IMR-90 (cell line): ENCODE data around the gene ACTC1. TPM values are rescaled to one million over a fixed set of nuclear protein-coding genes. Genes with fewer than 3 reads are reported as not detected.

ENCODE experiments used
- ATAC-seq: fragments of 200-7000 bp; cut with Tn5 transposase; 2 replicates; pipeline ENCODE4 v1.9.1; 2020; ENCODE audit warnings: low read depth, mild to moderate bottlenecking, moderate library complexity
- BruUV-seq: library from RNA; stranded (reverse); fragments of 400-500 nt; replicated peaks from 2 replicates; lab custom pipeline; 2021; lab: Mats Ljungman, UMichigan
- CTCF ChIA-PET: fragments of 300-600 bp; formaldehyde crosslinking; extraction: SDS; loops from one replicate; lab custom pipeline; 2021; ENCODE audit warnings: antibody characterized with exemption; lab: Yijun Ruan, JAX
- POLR2A ChIA-PET: fragments of 300-600 bp; sonication (Branson Sonifier 250); formaldehyde crosslinking; loops from one replicate; lab custom pipeline; 2022; ENCODE audit warnings: antibody characterized with exemption; ENCODE audit not compliant: unreplicated experiment; lab: Charles Lee
- DNase-seq: peaks from one replicate; pipeline ENCODE4 v3.0.0; 2013
- H2AFZ ChIP-seq: replicated peaks from 2 replicates; pipeline ENCODE3; 2013; ENCODE audit warnings: low read length, mild to moderate bottlenecking; ENCODE audit not compliant: poor library complexity
- H2AK5ac ChIP-seq: 2 replicates; pipeline ENCODE4 v1.6.1; 2013; ENCODE audit warnings: low read depth, low read length, inconsistent platforms
- H2AK9ac ChIP-seq: replicated peaks from 2 replicates; pipeline ENCODE3; 2013; ENCODE audit warnings: mild to moderate bottlenecking, low read depth, low read length, moderate library complexity; ENCODE audit not compliant: poor library complexity
- H2BK120ac ChIP-seq: 2 replicates; pipeline ENCODE4 v1.6.1; 2013; ENCODE audit warnings: low read depth, low read length, inconsistent platforms
- H2BK15ac ChIP-seq: 3 replicates; pipeline ENCODE4 v1.6.1; 2013; ENCODE audit warnings: low read depth, low read length, inconsistent platforms
- H2BK20ac ChIP-seq: 2 replicates; pipeline ENCODE4 v1.6.1; 2013; ENCODE audit warnings: low read depth, mild to moderate bottlenecking, inconsistent platforms, low read length, moderate library complexity
- H2BK5ac ChIP-seq: 2 replicates; pipeline ENCODE4 v1.6.1; 2013; ENCODE audit warnings: mild to moderate bottlenecking, low read depth, low read length, inconsistent platforms; ENCODE audit not compliant: poor library complexity, severe bottlenecking
- H3K14ac ChIP-seq: replicated peaks from 2 replicates; pipeline ENCODE4 v1.6.1; 2013; ENCODE audit warnings: low read depth, low read length, inconsistent platforms
- H3K18ac ChIP-seq: 2 replicates; pipeline ENCODE4 v1.6.1; 2013; ENCODE audit warnings: low read depth, low read length, control low read depth
- H3K23ac ChIP-seq: 2 replicates; pipeline ENCODE4 v1.6.1; 2013; ENCODE audit warnings: low read depth, low read length, inconsistent platforms
- H3K27ac ChIP-seq: 2 replicates; pipeline ENCODE4 v1.5.1; 2013; ENCODE audit warnings: mild to moderate bottlenecking, control low read depth, low read length; ENCODE audit not compliant: insufficient read depth
- H3K27me3 ChIP-seq: 2 replicates; pipeline ENCODE4 v1.6.1; 2013; ENCODE audit warnings: low read length; ENCODE audit not compliant: control insufficient read depth, insufficient read depth
- H3K36me3 ChIP-seq: 2 replicates; pipeline ENCODE4 v1.6.1; 2013; ENCODE audit warnings: low read length, mixed read lengths; ENCODE audit not compliant: control insufficient read depth, insufficient read depth
- H3K4ac ChIP-seq: 2 replicates; pipeline ENCODE4 v1.6.1; 2013; ENCODE audit warnings: low read depth, low read length, inconsistent platforms
- H3K4me1 ChIP-seq: 2 replicates; pipeline ENCODE4 v1.6.1; 2013; ENCODE audit warnings: low read length, mixed read lengths; ENCODE audit not compliant: control insufficient read depth, insufficient read depth
- H3K4me2 ChIP-seq: 2 replicates; pipeline ENCODE4 v1.6.1; 2013; ENCODE audit warnings: low read depth, mild to moderate bottlenecking, control low read depth, low read length, moderate library complexity
- H3K4me3 ChIP-seq: 2 replicates; pipeline ENCODE4 v1.5.1; 2013; ENCODE audit warnings: low read depth, mild to moderate bottlenecking, control low read depth, low read length, moderate library complexity; ENCODE audit not compliant: insufficient read depth
- H3K56ac ChIP-seq: 2 replicates; pipeline ENCODE4 v1.6.1; 2013; ENCODE audit warnings: low read length, inconsistent platforms; ENCODE audit not compliant: insufficient read depth; ENCODE audit errors: extremely low read depth
- H3K79me1 ChIP-seq, 2 experiments: 2 replicates each; pipeline ENCODE4 v1.6.1; 2013; ENCODE audit warnings: low read length in 2 of 2, inconsistent platforms in 1 of 2, low read depth in 1 of 2
- H3K9ac ChIP-seq: 2 replicates; pipeline ENCODE4 v1.6.1; 2013; ENCODE audit warnings: low read depth, low read length, control low read depth
- H3K9me1 ChIP-seq: 2 replicates; pipeline ENCODE4 v1.6.1; 2013; ENCODE audit warnings: low read length, inconsistent platforms; ENCODE audit not compliant: insufficient read depth
- H3K9me3 ChIP-seq: 2 replicates; pipeline ENCODE4 v1.6.1; 2013; ENCODE audit warnings: low read length; ENCODE audit not compliant: control insufficient read depth, insufficient read depth
- H4K20me1 ChIP-seq: 2 replicates; pipeline ENCODE4 v1.6.1; 2013; ENCODE audit warnings: low read length, inconsistent platforms; ENCODE audit not compliant: insufficient read depth
- H4K5ac ChIP-seq: 2 replicates; pipeline ENCODE4 v1.6.1; 2013; ENCODE audit warnings: mild to moderate bottlenecking, low read depth, low read length, control low read depth
- H4K8ac ChIP-seq, 2 experiments: 2 replicates each; pipeline ENCODE4 v1.6.1; 2013; ENCODE audit warnings: low read depth in 2 of 2, low read length in 2 of 2, control low read depth in 1 of 2, inconsistent platforms in 1 of 2
- H4K91ac ChIP-seq: 2 replicates; pipeline ENCODE4 v1.6.1; 2013; ENCODE audit warnings: low read depth, low read length, inconsistent platforms; ENCODE audit not compliant: insufficient read depth
- BHLHE40 ChIP-seq: fragments of 150-350 bp; IDR thresholded peaks from 2 replicates; pipeline ENCODE4 v1.6.1; 2016; ENCODE audit warnings: mild to moderate bottlenecking, low read depth, low read length
- CEBPB ChIP-seq: IDR thresholded peaks from 2 replicates; pipeline ENCODE4 v1.6.1; 2012; ENCODE audit warnings: low read depth, low read length, improper control_type of control experiment
- CHD1 ChIP-seq: IDR thresholded peaks from 2 replicates; pipeline ENCODE4 v1.6.1; 2012; ENCODE audit warnings: low read depth, low read length, improper control_type of control experiment
- CTCF ChIP-seq: conservative IDR thresholded peaks from 2 replicates; pipeline ENCODE4 v1.5.1; 2012; ENCODE audit warnings: mild to moderate bottlenecking, low read depth, low read length, improper control_type of control experiment
- ELK1 ChIP-seq: fragments of 150-350 bp; IDR thresholded peaks from 2 replicates; pipeline ENCODE4 v1.6.1; 2016; ENCODE audit warnings: low read depth, mild to moderate bottlenecking, low read length, moderate library complexity, borderline replicate concordance
- FOS ChIP-seq: fragments of 150-350 bp; IDR thresholded peaks from 2 replicates; pipeline ENCODE4 v1.6.1; 2016; ENCODE audit warnings: low read depth, low read length
- MAFK ChIP-seq: IDR thresholded peaks from 2 replicates; pipeline ENCODE4 v1.6.1; 2012; ENCODE audit warnings: low read depth, low read length, improper control_type of control experiment
- MAZ ChIP-seq: IDR thresholded peaks from 2 replicates; pipeline ENCODE4 v1.6.1; 2012; ENCODE audit warnings: low read depth, mild to moderate bottlenecking, low read length, improper control_type of control experiment, moderate library complexity, borderline replicate concordance
- MXI1 ChIP-seq: IDR thresholded peaks from 2 replicates; pipeline ENCODE4 v1.6.1; 2012; ENCODE audit warnings: low read depth, mild to moderate bottlenecking, low read length, moderate library complexity, borderline replicate concordance
- NFE2L2 ChIP-seq: fragments of 150-350 bp; IDR thresholded peaks from 2 replicates; pipeline ENCODE4 v1.6.1; 2016; ENCODE audit warnings: low read depth, mild to moderate bottlenecking, low read length
- POLR2A ChIP-seq: IDR thresholded peaks from 2 replicates; pipeline ENCODE4 v1.6.1; 2012; ENCODE audit warnings: mild to moderate bottlenecking, low read depth, low read length
- RAD21 ChIP-seq: IDR thresholded peaks from 2 replicates; pipeline ENCODE4 v1.6.1; 2012; ENCODE audit warnings: low read length, improper control_type of control experiment
- RCOR1 ChIP-seq: IDR thresholded peaks from 2 replicates; pipeline ENCODE4 v1.6.1; 2012; ENCODE audit warnings: mild to moderate bottlenecking, low read length, improper control_type of control experiment; ENCODE audit not compliant: insufficient replicate concordance
- RFX5 ChIP-seq: IDR thresholded peaks from 2 replicates; pipeline ENCODE4 v1.8.0; 2012; ENCODE audit warnings: low read depth, mild to moderate bottlenecking, low read length, moderate library complexity
- SMC3 ChIP-seq: fragments of 150-350 bp; IDR thresholded peaks from 2 replicates; pipeline ENCODE4 v1.6.1; 2016; ENCODE audit warnings: low read depth, mild to moderate bottlenecking, antibody characterized with exemption, low read length, moderate library complexity
- USF2 ChIP-seq: fragments of 150-350 bp; IDR thresholded peaks from 2 replicates; pipeline ENCODE4 v1.6.1; 2017; ENCODE audit warnings: mild to moderate bottlenecking, antibody characterized with exemption, low read length, low read depth
- WGBS, 2 experiments: methylation state at CpG; one replicate each; pipeline versions ENCODE4 v1.1.5 to v1.1.7; 2013; ENCODE audit warnings: missing lambda C conversion rate in 2 of 2; ENCODE audit not compliant: insufficient read length in 1 of 2; ENCODE audit errors: extremely low coverage in 2 of 2; 5-methylcytosine and 5-hydroxymethylcytosine counted together
- dilution Hi-C: fragments of 300-500 bp; cut with HindIII; formaldehyde crosslinking; loops from one replicate; pipeline ENCODE4 v1.14.3; 2018; ENCODE audit warnings: low sequenced_read_pairs; ENCODE audit not compliant: unreplicated experiment
- in situ Hi-C: fragments of 300-500 bp; cut with MboI; formaldehyde crosslinking; loops from 3 replicates; pipeline ENCODE4 v1.14.3; 2019; ENCODE audit warnings: low sequenced_read_pairs, inconsistent platforms, mixed read lengths
- intact Hi-C: fragments of 100-400 bp; cut with micrococcal nuclease; formaldehyde crosslinking; loops from 2 replicates; pipeline ENCODE4 v1.10.0; 2022
- polyA plus RNA-seq, 3 experiments: library from polyadenylated mRNA; depleted of rRNA; stranded (reverse); fragments of >200 nt; gene quantifications; 2 replicates each; pipeline ENCODE4 v1.2.3, GENCODE V29; 2012; ENCODE audit warnings: low replicate concordance in 1 of 3
- total RNA-seq: library from RNA; depleted of rRNA; stranded (reverse); fragments of >200 nt; gene quantifications from 2 replicates; pipeline ENCODE4 v1.2.3, GENCODE V29; 2012

ACTC1 gene
- total and polyA plus RNA-seq, 2 of the 4 experiments (the other 2 are of a cell fraction): 1.1 to 2.8 TPM

- Histone ChIP-seq H2BK20ac (no peak overlapping the region), H3K56ac (no peak overlapping the region), H2AFZ (no peak overlapping the region), H3K18ac (no peak overlapping the region), H2AK5ac (no peak overlapping the region), H3K27me3 (peaks cover 4% of the 10 kb centered on the region), H3K23ac (no peak overlapping the region), H3K9me3 (no peaks in the 10 kb centered on the region), H2BK5ac (no peak overlapping the region), H4K5ac (no peak overlapping the region), H3K4me3 (no peak overlapping the region), H4K8ac (no peak overlapping the region), H4K91ac (no peak overlapping the region), H3K9ac (no peak overlapping the region), H3K14ac (0 out of 2 replicates have a peak overlapping the region, but pooled peaks have one; percentile 36), H3K36me3 (no peaks in the 10 kb centered on the region), H3K4ac (no peak overlapping the region), H2AK9ac (no peak overlapping the region), H3K4me2 (no peak overlapping the region), H2BK15ac (no peak overlapping the region), H2BK120ac (no peak overlapping the region), H3K4me1 (peaks cover 4% of the 10 kb centered on the region), H3K9me1 (peaks cover 3% of the 10 kb centered on the region; the same call in 1 of the 2 replicates), H3K27ac (no peak overlapping the region), H3K79me1 (no peaks in the 10 kb centered on the region), H4K20me1 (no peaks in the 10 kb centered on the region)
- dilution Hi-C loops: no loop called here
- ChIA-PET CTCF (no interaction called here), POLR2A (no interaction called here)
- TF ChIP-seq CHD1 (no peak), RAD21 (no peak), USF2 (no peak), MAZ (no peak), RFX5 (no peak), ELK1 (no peak), CTCF (no peak), CEBPB (no peak), MXI1 (no peak), BHLHE40 (no peak), MAFK (no peak), POLR2A (no peak), RCOR1 (no peak), FOS (no peak), SMC3 (no peak), NFE2L2 (no peak)
- ATAC-seq: no peak
- intact Hi-C loops: no loop called here
- in situ Hi-C loops: no loop called here
- 100% methylated on average over 2 of the region's 3 CpGs; no CpG with 5 or more reads in 1 of the 2 experiments for WGBS, 2 experiments
- no TSS peak for BruUV-seq
- no peak for DNase-seq
Measured at GRCh38 chr15:34821831-34822230, 26.5 kb upstream of the ACTC1 start.
